ENCODE data around the gene TUBA8.

The TUBA8 gene

DNA sequence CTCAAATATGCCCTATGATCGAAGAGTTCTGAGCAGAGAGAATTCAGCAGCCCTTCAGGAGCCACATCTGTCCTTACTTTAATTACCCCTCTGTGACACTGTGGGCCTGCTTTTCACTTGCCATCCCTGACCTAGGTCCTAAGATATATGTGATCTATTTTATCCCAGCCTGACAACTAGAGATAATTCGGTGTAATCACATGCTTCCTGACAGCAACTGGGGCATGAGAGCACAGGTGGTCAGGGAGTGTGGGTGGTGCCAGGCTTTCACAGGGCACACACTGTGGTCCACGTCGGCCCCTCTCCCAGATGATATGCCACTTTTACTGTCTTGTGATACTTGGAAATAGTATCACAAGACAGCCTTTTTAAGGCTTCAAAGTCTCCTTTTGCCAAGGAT is 3.9 kb downstream of the TUBA8 start:
- no peak for TF ChIP-seq EZH2phosphoT487 (conservative IDR thresholded peaks at IDR 0.05; ENCODE audit: low read length)
- TF ChIP-seq, protein P1, sequence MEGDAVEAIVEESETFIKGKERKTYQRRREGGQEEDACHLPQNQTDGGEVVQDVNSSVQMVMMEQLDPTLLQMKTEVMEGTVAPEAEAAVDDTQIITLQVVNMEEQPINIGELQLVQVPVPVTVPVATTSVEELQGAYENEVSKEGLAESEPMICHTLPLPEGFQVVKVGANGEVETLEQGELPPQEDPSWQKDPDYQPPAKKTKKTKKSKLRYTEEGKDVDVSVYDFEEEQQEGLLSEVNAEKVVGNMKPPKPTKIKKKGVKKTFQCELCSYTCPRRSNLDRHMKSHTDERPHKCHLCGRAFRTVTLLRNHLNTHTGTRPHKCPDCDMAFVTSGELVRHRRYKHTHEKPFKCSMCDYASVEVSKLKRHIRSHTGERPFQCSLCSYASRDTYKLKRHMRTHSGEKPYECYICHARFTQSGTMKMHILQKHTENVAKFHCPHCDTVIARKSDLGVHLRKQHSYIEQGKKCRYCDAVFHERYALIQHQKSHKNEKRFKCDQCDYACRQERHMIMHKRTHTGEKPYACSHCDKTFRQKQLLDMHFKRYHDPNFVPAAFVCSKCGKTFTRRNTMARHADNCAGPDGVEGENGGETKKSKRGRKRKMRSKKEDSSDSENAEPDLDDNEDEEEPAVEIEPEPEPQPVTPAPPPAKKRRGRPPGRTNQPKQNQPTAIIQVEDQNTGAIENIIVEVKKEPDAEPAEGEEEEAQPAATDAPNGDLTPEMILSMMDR (IDR thresholded peaks at IDR 0.05; ENCODE audit: insufficient read depth, low read length, poor library complexity, severe bottlenecking), result no peak
- Histone ChIP-seq H3K9me2 (replicated peaks; ENCODE audit: insufficient read depth, low read length) (no peaks in the 10 kb centered on the region), H3K27ac (ENCODE audit: low read depth, low read length) (no peak overlapping the region), H3K9ac (ENCODE audit: low read length) (no peak overlapping the region), H3F3A (ENCODE audit: insufficient read depth) (no peaks in the 10 kb centered on the region), H3K4me3 (ENCODE audit: insufficient read depth, low read length, poor library complexity, severe bottlenecking) (no peak overlapping the region), H3K27me3 (ENCODE audit: low read length) (no peaks in the 10 kb centered on the region), H2AFZ (ENCODE audit: low read depth, low read length, severe bottlenecking) (no peak overlapping the region), H3K79me2 (ENCODE audit: insufficient read depth, low read length) (no peaks in the 10 kb centered on the region), H3K4me2 (ENCODE audit: low read depth, low read length, poor library complexity, severe bottlenecking) (no peak overlapping the region), H3K9me3 (ENCODE audit: insufficient read depth, low read length) (no peaks in the 10 kb centered on the region), H3K36me3 (ENCODE audit: low read length) (no peaks in the 10 kb centered on the region), H4K20me1 (ENCODE audit: low read depth, low read length) (no peaks in the 10 kb centered on the region)

- H3K36me3 ChIP-seq (ENCODE audit: low read length), result no peaks in the 10 kb centered on the region
- H3K79me2 ChIP-seq (ENCODE audit: insufficient read depth, low read length), result no peaks in the 10 kb centered on the region
- no peaks in the 10 kb centered on the region for H3K9me3 ChIP-seq (ENCODE audit: insufficient read depth, low read length)
- no peak overlapping the region for H3K27ac ChIP-seq (ENCODE audit: low read depth, low read length)
- H4K20me1 ChIP-seq (ENCODE audit: low read depth, low read length), result no peaks in the 10 kb centered on the region
- no peaks in the 10 kb centered on the region for H3K27me3 ChIP-seq (ENCODE audit: low read length)
- no peak overlapping the region for H2AFZ ChIP-seq (ENCODE audit: low read depth, low read length, severe bottlenecking)
- H3K4me3 ChIP-seq (ENCODE audit: insufficient read depth, low read length, poor library complexity, severe bottlenecking), result no peak overlapping the region
- H3K9me2 ChIP-seq (replicated peaks; ENCODE audit: insufficient read depth, low read length), result no peaks in the 10 kb centered on the region
- H3K9ac ChIP-seq (ENCODE audit: low read length), result no peak overlapping the region
- TF ChIP-seq EZH2phosphoT487 (conservative IDR thresholded peaks at IDR 0.05; ENCODE audit: low read length), result no peak
- TF ChIP-seq, protein P1 (IDR thresholded peaks at IDR 0.05; ENCODE audit: insufficient read depth, low read length, poor library complexity, severe bottlenecking), result no peak
- no peak overlapping the region for H3K4me2 ChIP-seq (ENCODE audit: low read depth, low read length, poor library complexity, severe bottlenecking)
- H3F3A ChIP-seq (ENCODE audit: insufficient read depth), result no peaks in the 10 kb centered on the region
These were observed 4.5 kb downstream of the TUBA8 start for GRCh38 chr22:18114976-18115652.

DNA sequence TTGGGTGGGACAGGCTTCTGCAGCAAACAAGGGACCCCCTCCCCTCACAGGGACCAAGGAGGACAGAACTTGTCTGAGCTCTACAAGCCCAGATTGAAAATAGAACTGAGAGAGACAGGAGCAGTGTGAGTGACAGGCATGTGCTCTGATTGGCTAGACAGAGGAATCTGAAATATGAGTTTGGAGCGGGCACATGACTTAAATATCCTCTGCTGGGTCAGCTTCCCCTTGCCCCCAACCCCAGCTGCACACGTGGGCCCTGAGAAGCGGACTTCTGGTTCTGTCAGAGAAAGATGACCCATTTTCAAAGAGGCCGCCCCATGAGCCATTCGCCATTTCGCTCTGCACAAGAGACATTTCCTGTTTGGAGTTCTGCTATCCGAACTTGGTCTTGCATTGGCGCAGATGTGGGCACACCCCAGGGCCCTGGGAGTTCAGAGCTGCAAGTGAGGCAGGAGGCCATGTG is 5.3 kb downstream of the TUBA8 start:
- Histone ChIP-seq H3K4me3 (ENCODE audit: insufficient read depth, low read length, poor library complexity, severe bottlenecking) (no peak overlapping the region), H3K9ac (ENCODE audit: low read length) (no peak overlapping the region), H4K20me1 (ENCODE audit: low read depth, low read length) (no peaks in the 10 kb centered on the region), H3K9me3 (ENCODE audit: insufficient read depth, low read length) (no peaks in the 10 kb centered on the region), H3K9me2 (replicated peaks; ENCODE audit: insufficient read depth, low read length) (no peaks in the 10 kb centered on the region), H2AFZ (ENCODE audit: low read depth, low read length, severe bottlenecking) (no peak overlapping the region), H3K27me3 (ENCODE audit: low read length) (no peaks in the 10 kb centered on the region), H3K4me2 (ENCODE audit: low read depth, low read length, poor library complexity, severe bottlenecking) (no peak overlapping the region), H3K27ac (ENCODE audit: low read depth, low read length) (no peak overlapping the region), H3K36me3 (ENCODE audit: low read length) (no peaks in the 10 kb centered on the region), H3K79me2 (ENCODE audit: insufficient read depth, low read length) (no peaks in the 10 kb centered on the region), H3F3A (ENCODE audit: insufficient read depth) (no peaks in the 10 kb centered on the region)
- TF ChIP-seq EZH2phosphoT487 (conservative IDR thresholded peaks at IDR 0.05; ENCODE audit: low read length), result no peak
- TF ChIP-seq, protein P1 (IDR thresholded peaks at IDR 0.05; ENCODE audit: insufficient read depth, low read length, poor library complexity, severe bottlenecking), result no peak
